Pancreas (tissue), 10 donors: ENCODE results near the gene IL22. TPM values are rescaled to one million over a fixed set of nuclear protein-coding genes. Genes with fewer than 3 reads are reported as not detected.

Source experiments
- ATAC-seq, 4 donors: fragments of 200-7000 bp; cut with Tn5 transposase; one replicate each; pipeline versions ENCODE4 v1.8.0 to v1.9.1; 2020; ENCODE audit warnings: mild to moderate bottlenecking in 4 of 4, moderate library complexity in 4 of 4
- DNase-seq, 6 donors: peaks; one replicate each; pipeline ENCODE4 v3.0.0-alpha.2; 2020
- FAIRE-seq: peaks from 2 replicates; lab custom pipeline; 2012; peaks lifted over from hg19 to GRCh38; lab: Jason Lieb, UNC
- H3K27ac ChIP-seq, 4 donors: fragments of 200-600 bp; sonication (generic); 1 replicate in 3 of 4; 2 replicates in 1 of 4; pipeline versions ENCODE4 v1.5.0 to v1.8.0; 2020
- H3K27me3 ChIP-seq, 4 donors: fragments of 200-600 bp; one replicate each; pipeline ENCODE4 v1.8.0; 2021
- H3K36me3 ChIP-seq, 3 donors: fragments of 200-600 bp; sonication (generic) in 1 of 3; one replicate each; pipeline versions ENCODE4 v1.5.0 to v1.8.0; 2020 to 2021
- H3K4me1 ChIP-seq, 3 donors: fragments of 200-600 bp; one replicate each; pipeline ENCODE4 v1.8.0; 2021
- H3K4me3 ChIP-seq, 4 donors: fragments of 200-600 bp; sonication (generic) in 2 of 4; one replicate each; pipeline versions ENCODE4 v1.5.0 to v1.8.0; 2020 to 2021
- H3K9me3 ChIP-seq, 4 donors: fragments of 200-600 bp; one replicate each; pipeline ENCODE4 v1.8.0; 2021
- whole genome bisulfite sequencing, 2 donors: extraction: QIAGEN DNeasy Blood & Tissue Kit; methylation state at CpG; one replicate each; pipeline ENCODE4 v1.1.7; 2013; 5-methylcytosine and 5-hydroxymethylcytosine counted together
- intact Hi-C, 3 donors: fragments of 100-400 bp; cut with DNase I; formaldehyde crosslinking; loops; one replicate each; pipeline versions ENCODE4 v1.11.1 to v1.14.2; 2022
- polyA plus RNA-seq, 2 donors: library from polyadenylated mRNA; stranded (reverse); fragments of 200-250 nt; gene quantifications; one replicate each; pipeline ENCODE4 v1.2.3, GENCODE V29; 2013
- total RNA-seq, 6 donors: library from RNA; stranded (reverse); fragmentation: NEBNext Ultra II Directional in 4 of 6; extraction: Animal tissue kit (Norgen Biotek cat#: 25700) in 4 of 6; gene quantifications; one replicate each; pipeline versions ENCODE4 v1.2.1 to v1.2.4, GENCODE V29; 2021 to 2023
- TF ChIP-seq, protein P1 (sequence below), 4 donors: fragments of 200-600 bp; sonication (generic) in 3 of 4; IDR thresholded peaks; one replicate each; pipeline versions ENCODE4 v1.5.0 to v1.8.0; 2021; ENCODE audit warnings: antibody characterized with exemption in 4 of 4
- donor health status: healthy with polysubstance abuse.
- donor health status: DM: no; HTN: no; CAD: no; lungs with moderate emphysema.
- donor health status: DM: no; HTN: no; CAD: no.
- donor health status: control.
- donor health status: control.
- donor health status: Bipolar disorder and iron deficiency.
- donor health status: DM: yes; HTN: yes; CAD: no.
- donor health status: DM: no; HTN: no; CAD: no.
- donor health status: DM: no; HTN: no; CAD: no.
- donor health status: DM: yes; HTN: yes; CAD: no.

The IL22 gene
- total and polyA plus RNA-seq, 8 donors = not detected

DNA sequence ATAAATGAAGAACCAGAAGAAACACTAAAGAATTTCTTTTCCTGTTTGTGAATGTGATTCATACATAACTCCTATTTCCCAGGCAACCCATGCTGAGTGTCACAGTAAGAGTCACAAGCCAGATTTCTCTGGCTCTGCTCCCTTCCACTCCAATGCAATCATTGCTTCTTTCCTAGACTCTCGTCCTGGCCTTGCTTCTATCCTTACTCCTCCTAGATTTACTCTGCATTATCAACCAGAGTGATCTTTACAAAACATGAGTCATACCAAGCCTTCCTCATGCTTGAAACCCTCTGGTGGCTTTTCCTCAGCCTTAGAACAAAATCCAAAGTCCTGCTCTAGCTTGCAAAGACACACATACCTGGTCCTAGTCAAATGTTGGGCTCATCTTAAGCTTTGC lies 13.3 kb downstream of the IL22 start:
- Histone ChIP-seq H3K27me3 (no peaks in the 10 kb centered on the region), H3K27ac (no peak overlapping the region), H3K4me1 (peaks cover 0 to 6% (median 0%) of the 10 kb centered on the region in 3 donors), H3K36me3 (no peaks in the 10 kb centered on the region), H3K4me3 (no peak overlapping the region), H3K9me3 (no peaks in the 10 kb centered on the region)
- 42 to 45% methylated on average over 1 of the region's 1 CpG for WGBS, 2 donors
- ATAC-seq (peak; percentile 11 to 58 (median 40)), DNase-seq (peak in 1 of 6 donors; percentile 35), FAIRE-seq (no peak)
- intact Hi-C loops = no loop called here
- TF ChIP-seq, protein P1, sequence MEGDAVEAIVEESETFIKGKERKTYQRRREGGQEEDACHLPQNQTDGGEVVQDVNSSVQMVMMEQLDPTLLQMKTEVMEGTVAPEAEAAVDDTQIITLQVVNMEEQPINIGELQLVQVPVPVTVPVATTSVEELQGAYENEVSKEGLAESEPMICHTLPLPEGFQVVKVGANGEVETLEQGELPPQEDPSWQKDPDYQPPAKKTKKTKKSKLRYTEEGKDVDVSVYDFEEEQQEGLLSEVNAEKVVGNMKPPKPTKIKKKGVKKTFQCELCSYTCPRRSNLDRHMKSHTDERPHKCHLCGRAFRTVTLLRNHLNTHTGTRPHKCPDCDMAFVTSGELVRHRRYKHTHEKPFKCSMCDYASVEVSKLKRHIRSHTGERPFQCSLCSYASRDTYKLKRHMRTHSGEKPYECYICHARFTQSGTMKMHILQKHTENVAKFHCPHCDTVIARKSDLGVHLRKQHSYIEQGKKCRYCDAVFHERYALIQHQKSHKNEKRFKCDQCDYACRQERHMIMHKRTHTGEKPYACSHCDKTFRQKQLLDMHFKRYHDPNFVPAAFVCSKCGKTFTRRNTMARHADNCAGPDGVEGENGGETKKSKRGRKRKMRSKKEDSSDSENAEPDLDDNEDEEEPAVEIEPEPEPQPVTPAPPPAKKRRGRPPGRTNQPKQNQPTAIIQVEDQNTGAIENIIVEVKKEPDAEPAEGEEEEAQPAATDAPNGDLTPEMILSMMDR (IDR thresholded peaks at IDR 0.05) = no peak

DNA sequence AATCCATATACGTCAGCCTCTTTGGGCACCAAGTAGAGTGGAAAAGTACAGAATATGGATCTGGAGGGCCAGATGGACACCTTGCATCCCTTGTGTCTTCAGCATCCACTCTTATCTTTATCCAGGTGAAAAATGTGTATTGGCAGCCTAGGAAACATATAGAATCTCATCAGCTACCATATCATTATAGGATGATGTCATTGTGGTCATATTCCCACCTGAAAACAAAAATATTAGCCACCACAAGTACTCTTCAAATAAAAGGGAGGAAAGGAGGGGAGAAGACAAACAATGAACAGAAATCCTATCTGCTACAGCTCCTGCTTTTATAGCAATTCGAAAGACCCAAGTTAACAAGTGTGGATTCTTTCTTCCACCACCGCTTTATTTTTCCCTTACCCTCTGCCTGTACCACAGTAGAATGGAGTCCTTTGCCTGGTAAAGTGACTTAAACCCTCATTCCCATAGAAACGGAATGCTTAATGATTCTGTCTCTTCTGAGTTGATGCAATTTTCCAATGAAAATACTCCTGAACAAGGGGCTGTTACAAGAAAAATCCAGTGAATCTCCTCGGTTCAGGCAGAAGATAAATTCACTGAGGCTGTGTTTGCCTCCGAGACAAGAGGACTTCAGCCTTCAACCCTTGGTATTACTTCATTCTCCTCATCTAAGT lies 14.0 kb downstream of the IL22 start:
- Histone ChIP-seq H3K4me3 (no peak overlapping the region), H3K9me3 (no peaks in the 10 kb centered on the region), H3K4me1 (peaks cover 0 to 6% (median 0%) of the 10 kb centered on the region in 3 donors), H3K27ac (no peak overlapping the region), H3K27me3 (no peaks in the 10 kb centered on the region), H3K36me3 (no peaks in the 10 kb centered on the region)
- WGBS, 2 donors = 82 to 87% methylated on average over 6 of the region's 6 CpGs
- no peak for ATAC-seq
- no peak for FAIRE-seq
- TF ChIP-seq, protein P1 (IDR thresholded peaks at IDR 0.05) = no peak
- intact Hi-C loops = no loop called here
- DNase-seq = no peak

DNA sequence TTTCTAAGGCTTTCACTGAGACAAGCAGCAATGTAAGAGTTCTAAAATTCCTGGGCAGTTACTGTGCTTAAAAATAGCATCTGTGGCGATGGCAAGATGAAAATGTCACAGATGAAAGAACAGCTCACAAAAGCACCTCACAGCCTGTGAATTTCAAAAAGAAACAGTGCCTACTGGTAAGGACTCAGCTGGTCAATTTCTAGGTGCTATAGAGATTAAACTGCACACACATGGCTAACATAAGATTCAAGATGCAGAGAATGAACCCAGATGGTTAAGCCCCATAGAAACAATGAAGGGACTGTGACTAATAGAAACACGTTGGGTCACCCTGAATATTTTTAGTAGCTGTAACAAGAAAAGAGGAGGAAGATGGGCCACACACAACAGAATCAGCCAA lies 15.8 kb downstream of the IL22 start:
- Histone ChIP-seq H3K36me3 (no peaks in the 10 kb centered on the region), H3K4me3 (no peak overlapping the region), H3K27me3 (no peaks in the 10 kb centered on the region), H3K27ac (no peak overlapping the region), H3K9me3 (no peaks in the 10 kb centered on the region), H3K4me1 (peaks cover 0 to 6% (median 0%) of the 10 kb centered on the region in 3 donors)
- ATAC-seq (no peak), FAIRE-seq (no peak), DNase-seq (no peak)
- TF ChIP-seq, protein P1 (IDR thresholded peaks at IDR 0.05) = no peak
- intact Hi-C loops = no loop called here
- WGBS, 2 donors = 72% methylated on average over 2 of the region's 2 CpGs

DNA sequence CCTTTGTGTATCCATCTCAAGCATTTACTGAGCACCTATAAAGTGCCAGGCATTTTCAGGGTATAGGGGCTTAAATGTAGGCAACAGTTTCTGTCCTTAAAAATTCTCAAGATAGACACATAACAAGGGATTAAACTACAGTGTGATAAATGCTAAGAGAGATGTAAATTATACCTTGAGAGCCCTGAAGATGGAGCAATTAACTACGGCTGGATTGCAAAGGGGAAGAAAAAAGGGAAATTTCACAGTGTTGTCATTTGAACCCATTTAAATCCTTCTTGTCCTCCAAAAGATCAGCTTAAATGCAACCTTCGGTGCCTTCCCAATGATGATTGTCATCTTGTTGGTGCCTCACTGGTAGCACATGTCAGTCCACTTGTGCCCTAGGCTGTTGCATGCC lies 16.3 kb downstream of the IL22 start:
- Histone ChIP-seq H3K36me3 (no peaks in the 10 kb centered on the region), H3K27ac (peak overlapping the region in 3 of 4 donors; percentile 17 to 53 (median 41)), H3K27me3 (no peaks in the 10 kb centered on the region), H3K4me3 (peak overlapping the region in 2 of 4 donors; percentile 25 to 35), H3K4me1 (peaks cover 0 to 6% (median 0%) of the 10 kb centered on the region in 3 donors), H3K9me3 (no peaks in the 10 kb centered on the region)
- DNase-seq (no peak), ATAC-seq (peak; percentile 7 to 23 (median 20)), FAIRE-seq (no peak)
- TF ChIP-seq, protein P1 (IDR thresholded peaks at IDR 0.05) = no peak
- intact Hi-C loops = no loop called here
- 78 to 90% methylated on average over 2 of the region's 2 CpGs for WGBS, 2 donors
